HEK293 (cell line): Measurements from ENCODE around the gene PA2G4.

Source experiments
- CTCF ChIA-PET: fragments of 350-600 bp; formaldehyde crosslinking; extraction: SDS; loops from one replicate; lab custom pipeline; 2021; ENCODE audit warnings: antibody characterized with exemption; lab: Yijun Ruan, JAX
- POLR2A ChIA-PET: fragments of 300-600 bp; formaldehyde crosslinking; extraction: SDS; loops from one replicate; lab custom pipeline; 2020; ENCODE audit warnings: antibody characterized with exemption, inconsistent platforms; lab: Yijun Ruan, JAX
- H3K27ac ChIP-seq: fragments of 200-500 bp; sonication (Bioruptor generic); 2 replicates; pipeline ENCODE4 v1.5.1; 2014; ENCODE audit warnings: low read depth, low read length, control low read depth, inconsistent platforms; ENCODE audit errors: extremely low read depth
- H3K36me3 ChIP-seq, 2 experiments: fragments of 200-500 bp in 1 of 2; sonication (Bioruptor generic) in 1 of 2; 1 replicate in 1 of 2; 2 replicates in 1 of 2; pipeline ENCODE4 v1.5.1; 2014 to 2017; ENCODE audit warnings: inconsistent platforms in 2 of 2, low read length in 2 of 2; ENCODE audit not compliant: control insufficient read depth in 2 of 2, insufficient read depth in 1 of 2
- H3K4me1 ChIP-seq: fragments of 200-500 bp; sonication (Bioruptor generic); 2 replicates; pipeline ENCODE4 v1.5.1; 2014; ENCODE audit warnings: mild to moderate bottlenecking, low read length, inconsistent platforms; ENCODE audit not compliant: control insufficient read depth, insufficient read depth
- H3K4me3 ChIP-seq: 2 replicates; pipeline ENCODE4 v1.5.1; 2011; ENCODE audit warnings: low read depth, mild to moderate bottlenecking, control low read depth, low read length, moderate library complexity
- H3K9me3 ChIP-seq: fragments of 200-500 bp; sonication (Bioruptor generic); 2 replicates; pipeline ENCODE4 v1.5.1; 2014; ENCODE audit warnings: low read depth, low read length, inconsistent platforms; ENCODE audit not compliant: control insufficient read depth, insufficient read depth
- KLF1 ChIP-seq: fragments of 450-650 bp; formaldehyde crosslinking; IDR thresholded peaks from 2 replicates; pipeline ENCODE4 v1.5.1; 2016; ENCODE audit warnings: missing biosample characterization, missing genetic modification characterization
- KLF7 ChIP-seq: fragments of 450-650 bp; formaldehyde crosslinking; IDR thresholded peaks from 2 replicates; pipeline ENCODE4 v1.5.1; 2016; ENCODE audit warnings: missing biosample characterization, missing genetic modification characterization, borderline replicate concordance
- MYNN ChIP-seq: fragments of 450-650 bp; formaldehyde crosslinking; IDR thresholded peaks from 2 replicates; pipeline ENCODE4 v1.5.1; 2016; ENCODE audit warnings: missing biosample characterization, missing genetic modification characterization, borderline replicate concordance
- TCF7L2 ChIP-seq: IDR thresholded peaks from 2 replicates; pipeline ENCODE4 v1.6.1; 2011; ENCODE audit warnings: low read depth, mild to moderate bottlenecking, inconsistent platforms, low read length, moderate library complexity, borderline replicate concordance
- ZBTB48 ChIP-seq: fragments of 450-650 bp; formaldehyde crosslinking; IDR thresholded peaks from 2 replicates; pipeline ENCODE4 v1.5.1; 2016; ENCODE audit warnings: missing biosample characterization, missing genetic modification characterization
- ZNF138 ChIP-seq: fragments of 450-650 bp; formaldehyde crosslinking; IDR thresholded peaks from 2 replicates; pipeline ENCODE4 v1.5.1; 2016; ENCODE audit warnings: missing biosample characterization, missing genetic modification characterization, borderline replicate concordance
- ZNF221 ChIP-seq: fragments of 450-650 bp; formaldehyde crosslinking; IDR thresholded peaks from 2 replicates; pipeline ENCODE4 v1.5.1; 2017; ENCODE audit warnings: missing biosample characterization, missing genetic modification characterization, borderline replicate concordance
- ZNF292 ChIP-seq: fragments of 450-650 bp; formaldehyde crosslinking; IDR thresholded peaks from 2 replicates; pipeline ENCODE4 v1.5.1; 2016; ENCODE audit warnings: low read depth, missing biosample characterization, missing genetic modification characterization, borderline replicate concordance
- ZNF37A ChIP-seq: fragments of 450-650 bp; IDR thresholded peaks from 2 replicates; pipeline ENCODE4 v1.5.1; 2018; ENCODE audit warnings: missing biosample characterization, missing genetic modification characterization
- ZNF394 ChIP-seq: fragments of 450-650 bp; formaldehyde crosslinking; IDR thresholded peaks from 2 replicates; pipeline ENCODE4 v1.5.1; 2016; ENCODE audit warnings: missing biosample characterization, missing genetic modification characterization, mild to moderate bottlenecking, moderate library complexity, borderline replicate concordance
- ZNF404 ChIP-seq: fragments of 450-650 bp; formaldehyde crosslinking; IDR thresholded peaks from 2 replicates; pipeline ENCODE4 v1.5.1; 2017; ENCODE audit warnings: missing biosample characterization, missing genetic modification characterization
- ZNF561 ChIP-seq: fragments of 450-650 bp; IDR thresholded peaks from 2 replicates; pipeline ENCODE4 v1.5.1; 2018; ENCODE audit warnings: missing biosample characterization, missing genetic modification characterization, borderline replicate concordance
- ZNF664 ChIP-seq: fragments of 450-650 bp; formaldehyde crosslinking; IDR thresholded peaks from 2 replicates; pipeline ENCODE4 v1.5.1; 2016; ENCODE audit warnings: missing biosample characterization, missing genetic modification characterization
- ZNF701 ChIP-seq: fragments of 450-650 bp; formaldehyde crosslinking; IDR thresholded peaks from 2 replicates; pipeline ENCODE4 v1.5.1; 2016; ENCODE audit warnings: missing biosample characterization, missing genetic modification characterization
- ZNF776 ChIP-seq: fragments of 450-650 bp; formaldehyde crosslinking; IDR thresholded peaks from 2 replicates; pipeline ENCODE4 v1.5.0; 2017; ENCODE audit warnings: missing biosample characterization, missing genetic modification characterization, borderline replicate concordance
- ZNF791 ChIP-seq: fragments of 450-650 bp; formaldehyde crosslinking; IDR thresholded peaks from 2 replicates; pipeline ENCODE4 v1.5.1; 2016; ENCODE audit warnings: missing biosample characterization, missing genetic modification characterization
- ZNF837 ChIP-seq: fragments of 450-650 bp; formaldehyde crosslinking; IDR thresholded peaks from 2 replicates; pipeline ENCODE4 v1.5.1; 2016; ENCODE audit warnings: missing biosample characterization, missing genetic modification characterization
- TF ChIP-seq, protein P1 (sequence below): fragments of 450-650 bp; formaldehyde crosslinking; optimal IDR thresholded peaks from 2 replicates; pipeline ENCODE3; 2016; ENCODE audit warnings: missing biosample characterization, mild to moderate bottlenecking, missing genetic modification characterization
- TF ChIP-seq, protein P2 (sequence below): fragments of 450-650 bp; IDR thresholded peaks from 2 replicates; pipeline ENCODE4 v1.5.1; 2018; ENCODE audit warnings: missing biosample characterization, missing genetic modification characterization
- TF ChIP-seq, protein P3 (sequence below): fragments of 450-650 bp; formaldehyde crosslinking; IDR thresholded peaks from 2 replicates; pipeline ENCODE4; 2016; ENCODE audit warnings: missing biosample characterization, missing genetic modification characterization
- TF ChIP-seq, protein P4 (sequence below): fragments of 450-650 bp; formaldehyde crosslinking; IDR thresholded peaks from 2 replicates; pipeline ENCODE4 v1.5.1; 2017; ENCODE audit warnings: missing biosample characterization, missing genetic modification characterization
- TF ChIP-seq, protein P5 (sequence below): fragments of 450-650 bp; formaldehyde crosslinking; IDR thresholded peaks from 2 replicates; pipeline ENCODE4 v1.5.1; 2016; ENCODE audit warnings: missing biosample characterization, missing genetic modification characterization
- TF ChIP-seq, protein P6 (sequence below): fragments of 450-650 bp; formaldehyde crosslinking; IDR thresholded peaks from 2 replicates; pipeline ENCODE4 v1.5.1; 2016; ENCODE audit warnings: missing biosample characterization, missing genetic modification characterization
- TF ChIP-seq, protein P7 (sequence below): fragments of 450-650 bp; formaldehyde crosslinking; IDR thresholded peaks from 2 replicates; pipeline ENCODE4 v1.5.1; 2016; ENCODE audit warnings: missing biosample characterization, missing genetic modification characterization, low read depth

The PA2G4 gene

DNA sequence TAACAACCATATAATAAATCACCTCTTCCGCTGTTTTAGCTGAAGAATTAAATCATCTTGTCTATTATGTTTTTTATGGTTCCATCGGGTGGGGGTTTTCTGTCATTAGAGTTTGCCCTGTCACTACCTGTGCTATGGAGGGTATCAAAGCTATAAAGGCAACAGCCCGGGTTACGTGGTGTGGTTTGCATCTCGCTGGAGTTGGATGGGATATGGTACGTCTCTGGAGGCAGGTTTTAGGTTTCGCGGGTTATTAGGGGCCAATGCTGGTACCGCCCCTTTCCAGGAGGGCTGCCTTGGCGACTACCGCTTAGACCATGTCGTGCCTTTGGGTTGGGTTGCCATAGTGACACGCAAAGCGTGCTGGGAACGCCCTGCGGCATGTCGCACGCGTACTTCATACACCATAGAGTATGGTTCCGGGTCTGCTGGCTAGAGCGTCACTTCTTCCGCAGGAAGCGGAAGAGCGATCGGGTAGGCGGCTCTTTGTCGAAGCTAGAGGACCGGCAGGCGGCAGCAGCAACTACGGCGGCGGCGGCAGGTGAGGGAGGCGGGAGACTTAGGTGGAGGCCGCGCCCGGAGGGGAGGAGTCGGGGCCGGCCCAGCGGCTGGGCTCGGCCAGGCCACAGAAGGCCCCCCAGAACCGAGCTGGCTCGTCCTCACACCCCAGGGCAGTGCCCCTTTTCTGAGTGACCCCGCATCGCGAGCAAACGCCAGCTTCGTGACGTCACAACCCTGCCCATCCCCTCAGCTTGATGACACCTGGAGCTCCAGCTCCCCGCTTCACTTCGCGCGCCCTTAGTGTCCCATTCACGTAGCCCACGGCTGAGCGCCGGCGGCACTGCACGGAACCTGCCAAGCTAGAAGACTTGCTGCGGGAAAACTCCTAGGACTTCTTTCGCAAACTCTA is 13.7 kb downstream of the PA2G4 start, which contains the start of gene ZC3H10:
Gene ZC3H10, plus strand, starts transcription at position 489 of the 910 bp plus-strand sequence. CDS start 2,297 bp downstream, outside the sequence.
- H3K9me3 ChIP-seq, result no peaks in the 10 kb centered on the region
- H3K36me3 ChIP-seq, result peaks cover 0 to 58% of the 10 kb centered on the region in 2 experiments; a peak in 1 of 3 replicates
- POLR2A ChIA-PET, result interaction anchor here (0.6 to 6.1 kb wide), 28 partner anchors 9 to 404 kb away, joined by 3 to 165 read pairs (median 6); partner anchors contain the start of genes ANKRD52, CNPY2, COQ10A and CS
- peaks cover 5% of the 10 kb centered on the region for H3K4me1 ChIP-seq
- peak within 1 kb of the TSS; percentile 99 for H3K27ac ChIP-seq
- CTCF ChIA-PET, result interaction anchor here (0.5 to 5.0 kb wide), 26 partner anchors 10 to 1112 kb away, joined by 3 to 86 read pairs (median 4); partner anchors contain the start of genes ERBB3, ESYT1, PA2G4 and RNF41
- peak within 1 kb of the TSS; percentile 78 for H3K4me3 ChIP-seq
- no peak for TF ChIP-seq ZNF221 (tag by site-specific recombination)
- TF ChIP-seq KLF1 (tag by site-specific recombination), result peak; percentile 79
- TF ChIP-seq, protein P1, sequence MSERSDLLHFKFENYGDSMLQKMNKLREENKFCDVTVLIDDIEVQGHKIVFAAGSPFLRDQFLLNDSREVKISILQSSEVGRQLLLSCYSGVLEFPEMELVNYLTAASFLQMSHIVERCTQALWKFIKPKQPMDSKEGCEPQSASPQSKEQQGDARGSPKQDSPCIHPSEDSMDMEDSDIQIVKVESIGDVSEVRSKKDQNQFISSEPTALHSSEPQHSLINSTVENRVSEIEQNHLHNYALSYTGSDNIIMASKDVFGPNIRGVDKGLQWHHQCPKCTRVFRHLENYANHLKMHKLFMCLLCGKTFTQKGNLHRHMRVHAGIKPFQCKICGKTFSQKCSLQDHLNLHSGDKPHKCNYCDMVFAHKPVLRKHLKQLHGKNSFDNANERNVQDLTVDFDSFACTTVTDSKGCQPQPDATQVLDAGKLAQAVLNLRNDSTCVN (tag by site-specific recombination), result peak; percentile 62
- TF ChIP-seq ZNF837 (tag by site-specific recombination), result no peak
- no peak for TF ChIP-seq ZNF776 (tag by site-specific recombination)
- TF ChIP-seq, protein P2, sequence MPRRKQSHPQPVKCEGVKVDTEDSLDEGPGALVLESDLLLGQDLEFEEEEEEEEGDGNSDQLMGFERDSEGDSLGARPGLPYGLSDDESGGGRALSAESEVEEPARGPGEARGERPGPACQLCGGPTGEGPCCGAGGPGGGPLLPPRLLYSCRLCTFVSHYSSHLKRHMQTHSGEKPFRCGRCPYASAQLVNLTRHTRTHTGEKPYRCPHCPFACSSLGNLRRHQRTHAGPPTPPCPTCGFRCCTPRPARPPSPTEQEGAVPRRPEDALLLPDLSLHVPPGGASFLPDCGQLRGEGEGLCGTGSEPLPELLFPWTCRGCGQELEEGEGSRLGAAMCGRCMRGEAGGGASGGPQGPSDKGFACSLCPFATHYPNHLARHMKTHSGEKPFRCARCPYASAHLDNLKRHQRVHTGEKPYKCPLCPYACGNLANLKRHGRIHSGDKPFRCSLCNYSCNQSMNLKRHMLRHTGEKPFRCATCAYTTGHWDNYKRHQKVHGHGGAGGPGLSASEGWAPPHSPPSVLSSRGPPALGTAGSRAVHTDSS (tag by site-specific recombination), result peak; percentile 10; the same call in 1 of the 2 replicates
- TF ChIP-seq ZNF138, result no peak
- TF ChIP-seq TCF7L2, result no peak
- TF ChIP-seq, protein P3, sequence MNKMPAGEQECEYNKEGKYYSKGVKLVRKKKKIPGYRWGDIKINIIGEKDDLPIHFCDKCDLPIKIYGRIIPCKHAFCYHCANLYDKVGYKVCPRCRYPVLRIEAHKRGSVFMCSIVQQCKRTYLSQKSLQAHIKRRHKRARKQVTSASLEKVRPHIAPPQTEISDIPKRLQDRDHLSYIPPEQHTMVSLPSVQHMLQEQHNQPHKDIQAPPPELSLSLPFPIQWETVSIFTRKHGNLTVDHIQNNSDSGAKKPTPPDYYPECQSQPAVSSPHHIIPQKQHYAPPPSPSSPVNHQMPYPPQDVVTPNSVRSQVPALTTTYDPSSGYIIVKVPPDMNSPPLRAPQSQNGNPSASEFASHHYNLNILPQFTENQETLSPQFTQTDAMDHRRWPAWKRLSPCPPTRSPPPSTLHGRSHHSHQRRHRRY, result 0 out of 2 replicates have a peak, but pooled peaks have one; percentile 14
- TF ChIP-seq ZNF37A (tag by site-specific recombination), result no peak
- TF ChIP-seq, protein P4, sequence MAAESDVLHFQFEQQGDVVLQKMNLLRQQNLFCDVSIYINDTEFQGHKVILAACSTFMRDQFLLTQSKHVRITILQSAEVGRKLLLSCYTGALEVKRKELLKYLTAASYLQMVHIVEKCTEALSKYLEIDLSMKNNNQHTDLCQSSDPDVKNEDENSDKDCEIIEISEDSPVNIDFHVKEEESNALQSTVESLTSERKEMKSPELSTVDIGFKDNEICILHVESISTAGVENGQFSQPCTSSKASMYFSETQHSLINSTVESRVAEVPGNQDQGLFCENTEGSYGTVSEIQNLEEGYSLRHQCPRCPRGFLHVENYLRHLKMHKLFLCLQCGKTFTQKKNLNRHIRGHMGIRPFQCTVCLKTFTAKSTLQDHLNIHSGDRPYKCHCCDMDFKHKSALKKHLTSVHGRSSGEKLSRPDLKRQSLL, result peak; percentile 25; the same call in 1 of the 2 replicates
- TF ChIP-seq ZNF292 (tag by site-specific recombination), result no peak
- peak; percentile 34 for TF ChIP-seq ZNF561 (tag by site-specific recombination)
- TF ChIP-seq ZNF701 (tag by site-specific recombination), result no peak
- peak; percentile 33; the same call in 1 of the 2 replicates for TF ChIP-seq ZBTB48
- no peak for TF ChIP-seq ZNF404 (tag by site-specific recombination)
- no peak for TF ChIP-seq ZNF664 (tag by site-specific recombination)
- TF ChIP-seq, protein P5, sequence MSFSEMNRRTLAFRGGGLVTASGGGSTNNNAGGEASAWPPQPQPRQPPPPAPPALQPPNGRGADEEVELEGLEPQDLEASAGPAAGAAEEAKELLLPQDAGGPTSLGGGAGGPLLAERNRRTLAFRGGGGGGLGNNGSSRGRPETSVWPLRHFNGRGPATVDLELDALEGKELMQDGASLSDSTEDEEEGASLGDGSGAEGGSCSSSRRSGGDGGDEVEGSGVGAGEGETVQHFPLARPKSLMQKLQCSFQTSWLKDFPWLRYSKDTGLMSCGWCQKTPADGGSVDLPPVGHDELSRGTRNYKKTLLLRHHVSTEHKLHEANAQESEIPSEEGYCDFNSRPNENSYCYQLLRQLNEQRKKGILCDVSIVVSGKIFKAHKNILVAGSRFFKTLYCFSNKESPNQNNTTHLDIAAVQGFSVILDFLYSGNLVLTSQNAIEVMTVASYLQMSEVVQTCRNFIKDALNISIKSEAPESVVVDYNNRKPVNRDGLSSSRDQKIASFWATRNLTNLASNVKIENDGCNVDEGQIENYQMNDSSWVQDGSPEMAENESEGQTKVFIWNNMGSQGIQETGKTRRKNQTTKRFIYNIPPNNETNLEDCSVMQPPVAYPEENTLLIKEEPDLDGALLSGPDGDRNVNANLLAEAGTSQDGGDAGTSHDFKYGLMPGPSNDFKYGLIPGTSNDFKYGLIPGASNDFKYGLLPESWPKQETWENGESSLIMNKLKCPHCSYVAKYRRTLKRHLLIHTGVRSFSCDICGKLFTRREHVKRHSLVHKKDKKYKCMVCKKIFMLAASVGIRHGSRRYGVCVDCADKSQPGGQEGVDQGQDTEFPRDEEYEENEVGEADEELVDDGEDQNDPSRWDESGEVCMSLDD, result peak; percentile 93
- TF ChIP-seq, protein P6, sequence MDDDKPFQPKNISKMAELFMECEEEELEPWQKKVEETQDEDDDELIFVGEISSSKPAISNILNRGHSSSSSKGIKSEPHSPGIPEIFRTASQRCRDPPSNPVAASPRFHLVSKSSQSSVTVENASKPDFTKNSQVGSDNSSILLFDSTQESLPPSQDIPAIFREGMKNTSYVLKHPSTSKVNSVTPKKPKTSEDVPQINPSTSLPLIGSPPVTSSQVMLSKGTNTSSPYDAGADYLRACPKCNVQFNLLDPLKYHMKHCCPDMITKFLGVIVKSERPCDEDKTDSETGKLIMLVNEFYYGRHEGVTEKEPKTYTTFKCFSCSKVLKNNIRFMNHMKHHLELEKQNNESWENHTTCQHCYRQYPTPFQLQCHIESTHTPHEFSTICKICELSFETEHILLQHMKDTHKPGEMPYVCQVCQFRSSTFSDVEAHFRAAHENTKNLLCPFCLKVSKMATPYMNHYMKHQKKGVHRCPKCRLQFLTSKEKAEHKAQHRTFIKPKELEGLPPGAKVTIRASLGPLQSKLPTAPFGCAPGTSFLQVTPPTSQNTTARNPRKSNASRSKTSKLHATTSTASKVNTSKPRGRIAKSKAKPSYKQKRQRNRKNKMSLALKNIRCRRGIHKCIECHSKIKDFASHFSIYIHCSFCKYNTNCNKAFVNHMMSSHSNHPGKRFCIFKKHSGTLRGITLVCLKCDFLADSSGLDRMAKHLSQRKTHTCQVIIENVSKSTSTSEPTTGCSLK (tag by site-specific recombination), result no peak
- TF ChIP-seq ZNF791 (tag by site-specific recombination), result no peak
- TF ChIP-seq, protein P7, sequence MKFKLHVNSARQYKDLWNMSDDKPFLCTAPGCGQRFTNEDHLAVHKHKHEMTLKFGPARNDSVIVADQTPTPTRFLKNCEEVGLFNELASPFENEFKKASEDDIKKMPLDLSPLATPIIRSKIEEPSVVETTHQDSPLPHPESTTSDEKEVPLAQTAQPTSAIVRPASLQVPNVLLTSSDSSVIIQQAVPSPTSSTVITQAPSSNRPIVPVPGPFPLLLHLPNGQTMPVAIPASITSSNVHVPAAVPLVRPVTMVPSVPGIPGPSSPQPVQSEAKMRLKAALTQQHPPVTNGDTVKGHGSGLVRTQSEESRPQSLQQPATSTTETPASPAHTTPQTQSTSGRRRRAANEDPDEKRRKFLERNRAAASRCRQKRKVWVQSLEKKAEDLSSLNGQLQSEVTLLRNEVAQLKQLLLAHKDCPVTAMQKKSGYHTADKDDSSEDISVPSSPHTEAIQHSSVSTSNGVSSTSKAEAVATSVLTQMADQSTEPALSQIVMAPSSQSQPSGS (tag by site-specific recombination), result peak; percentile 91
- TF ChIP-seq ZNF394 (tag by site-specific recombination), result peak; percentile 81
- peak; percentile 46; the same call in 1 of the 2 replicates for TF ChIP-seq MYNN (tag by site-specific recombination)
- peak; percentile 85 for TF ChIP-seq KLF7 (tag by site-specific recombination)
